ENCODE data around the gene MSI2.

- TF ChIP-seq CTCF (IDR thresholded peaks at IDR 0.05): no peak
- TF ChIP-seq POLR2AphosphoS5 (IDR thresholded peaks at IDR 0.05; ENCODE audit: low read depth, low read length): no peak
- no peak for TF ChIP-seq JUND (IDR thresholded peaks at IDR 0.05)
Observed at GRCh38 chr17:57412520-57413096, 156.3 kb downstream of the MSI2 start.
